GM23338 (cell line): ENCODE measurements around the gene HSDL2. TPM values are rescaled to one million over a fixed set of nuclear protein-coding genes. Genes with fewer than 3 reads are reported as not detected.

Experiments
- ATAC-seq: fragments of 200-7000 bp; cut with Tn5 transposase; 3 replicates; pipeline ENCODE4 v1.9.1; 2020
- DNase-seq: peaks from one replicate; pipeline ENCODE4 v3.0.0-alpha.2; 2015; ENCODE audit warnings: low spot score
- H2AFZ ChIP-seq: fragments of 200-600 bp; sonication (generic); 2 replicates; pipeline ENCODE4 v1.8.0; 2016; ENCODE audit warnings: antibody characterized with exemption, mild to moderate bottlenecking, moderate library complexity
- H3F3A ChIP-seq: fragments of 200-600 bp; sonication (generic); replicated peaks from 2 replicates; pipeline ENCODE4 v1.8.0; 2017; ENCODE audit warnings: antibody characterized with exemption, mixed run types, low read depth
- H3K27ac ChIP-seq: fragments of 200-600 bp; sonication (generic); 2 replicates; pipeline ENCODE4 v1.6.1; 2016; ENCODE audit warnings: low read depth
- H3K27me3 ChIP-seq: fragments of 200-600 bp; sonication (generic); 2 replicates; pipeline ENCODE4 v1.8.0; 2016; ENCODE audit warnings: mild to moderate bottlenecking, mixed run types, moderate library complexity; ENCODE audit not compliant: insufficient read depth
- H3K36me3 ChIP-seq: fragments of 200-600 bp; sonication (generic); 2 replicates; pipeline ENCODE4 v1.8.0; 2016; ENCODE audit warnings: mild to moderate bottlenecking; ENCODE audit not compliant: insufficient read depth
- H3K4me1 ChIP-seq: fragments of 200-600 bp; sonication (generic); 2 replicates; pipeline ENCODE4 v1.8.0; 2016; ENCODE audit warnings: mild to moderate bottlenecking, moderate library complexity; ENCODE audit not compliant: insufficient read depth
- H3K4me2 ChIP-seq: fragments of 200-600 bp; sonication (generic); 2 replicates; pipeline ENCODE4 v1.7.1; 2017; ENCODE audit warnings: mixed run types
- H3K4me3 ChIP-seq: fragments of 200-600 bp; sonication (generic); 2 replicates; pipeline ENCODE4 v1.6.1; 2016; ENCODE audit warnings: mixed run types
- H3K79me2 ChIP-seq: fragments of 200-600 bp; sonication (generic); replicated peaks from 2 replicates; pipeline ENCODE4 v1.8.0; 2017; ENCODE audit warnings: mild to moderate bottlenecking; ENCODE audit not compliant: insufficient read depth
- H3K9me2 ChIP-seq: fragments of 200-600 bp; sonication (generic); 2 replicates; pipeline ENCODE4 v1.8.0; 2017; ENCODE audit not compliant: insufficient read depth
- H4K20me1 ChIP-seq: fragments of 200-600 bp; sonication (generic); replicated peaks from 2 replicates; pipeline ENCODE4 v1.8.0; 2017; ENCODE audit warnings: mild to moderate bottlenecking; ENCODE audit not compliant: insufficient read depth
- H3K27ac Mint-ChIP-seq: 2 replicates; pipeline ENCODE4 v1.8.0; 2020; ENCODE audit warnings: inconsistent platforms, mild to moderate bottlenecking, moderate library complexity, mixed read lengths
- H3K27me3 Mint-ChIP-seq: 3 replicates; pipeline ENCODE4 v1.8.0; 2022; ENCODE audit warnings: low read depth, mild to moderate bottlenecking, moderate library complexity, mixed read lengths, inconsistent platforms; ENCODE audit not compliant: insufficient read depth, poor library complexity
- H3K36me3 Mint-ChIP-seq: 3 replicates; pipeline ENCODE4 v1.8.0; 2021; ENCODE audit warnings: low read depth, mild to moderate bottlenecking, inconsistent platforms, moderate library complexity, mixed read lengths
- H3K4me1 Mint-ChIP-seq: 3 replicates; pipeline ENCODE4 v1.8.0; 2020; ENCODE audit warnings: mild to moderate bottlenecking, inconsistent platforms, mixed read lengths
- H3K4me3 Mint-ChIP-seq: 3 replicates; pipeline ENCODE4 v1.8.0; 2021; ENCODE audit warnings: moderate library complexity, mild to moderate bottlenecking, inconsistent platforms, mixed read lengths
- H3K9me3 Mint-ChIP-seq: 3 replicates; pipeline ENCODE4 v1.8.0; 2020; ENCODE audit warnings: moderate library complexity, mild to moderate bottlenecking, inconsistent platforms, mixed read lengths
- CREB1 ChIP-seq: fragments of 250-450 bp; sonication (Bioruptor Pico); IDR thresholded peaks from 2 replicates; pipeline ENCODE4 v1.5.0; 2020; ENCODE audit warnings: low read depth, mild to moderate bottlenecking, moderate library complexity
- EZH2 ChIP-seq: fragments of 200-600 bp; sonication (generic); IDR thresholded peaks from one replicate; pipeline ENCODE4 v1.8.0; 2017; ENCODE audit warnings: antibody characterized with exemption, mild to moderate bottlenecking, low read depth; ENCODE audit not compliant: unreplicated experiment
- EZH2phosphoT487 ChIP-seq: fragments of 200-600 bp; sonication (generic); IDR thresholded peaks from one replicate; pipeline ENCODE4 v1.8.1; 2018; ENCODE audit warnings: antibody characterized with exemption; ENCODE audit not compliant: unreplicated experiment
- JUNB ChIP-seq: IDR thresholded peaks from one replicate; pipeline ENCODE4 v1.6.1; 2016; ENCODE audit warnings: antibody characterized with exemption; ENCODE audit not compliant: unreplicated experiment
- NANOG ChIP-seq: IDR thresholded peaks from 2 replicates; pipeline ENCODE4 v1.6.1; 2016; ENCODE audit warnings: antibody characterized with exemption, borderline replicate concordance
- POLR2AphosphoS5 ChIP-seq: IDR thresholded peaks from 2 replicates; pipeline ENCODE4 v1.6.1; 2016; ENCODE audit warnings: antibody characterized with exemption, low read depth
- STAT1 ChIP-seq: IDR thresholded peaks from one replicate; pipeline ENCODE4 v1.6.1; 2016; ENCODE audit warnings: antibody characterized with exemption; ENCODE audit not compliant: unreplicated experiment
- ZNF114 ChIP-seq: fragments of 250-450 bp; sonication (Bioruptor Pico); IDR thresholded peaks from 2 replicates; pipeline ENCODE4 v1.5.0; 2020; ENCODE audit warnings: mild to moderate bottlenecking, moderate library complexity
- ZNF331 ChIP-seq: fragments of 250-450 bp; sonication (Bioruptor Pico); IDR thresholded peaks from 2 replicates; pipeline ENCODE4 v1.5.0; 2020; ENCODE audit warnings: low read depth, mild to moderate bottlenecking, moderate library complexity
- polyA plus RNA-seq: library from polyadenylated mRNA; unstranded; fragments of >200 nt; fragmentation: Nextera tagmentation; extraction: Ambion mirVana; gene quantifications from 2 replicates; pipeline ENCODE4 v1.2.1, GENCODE V29; 2016
- total RNA-seq: library from RNA; depleted of rRNA; stranded (reverse); fragments of >200 nt; shearing (Covaris generic); gene quantifications from 2 replicates; pipeline ENCODE4 v1.2.3, GENCODE V29; 2014
- TF ChIP-seq, protein P1 (sequence below): IDR thresholded peaks from 2 replicates; pipeline ENCODE4 v1.6.1; 2016; ENCODE audit warnings: antibody characterized with exemption
- TF ChIP-seq, protein P2 (sequence below), 2 experiments: fragments of 200-600 bp in 1 of 2; sonication (generic) in 1 of 2; conservative IDR thresholded peaks; 2 replicates each; pipeline versions ENCODE4 v1.5.1 to v1.6.1; 2016 to 2017; ENCODE audit warnings: antibody characterized with exemption in 2 of 2, low read depth in 2 of 2, mild to moderate bottlenecking in 2 of 2, moderate library complexity in 1 of 2
- TF ChIP-seq, protein P3 (sequence below): IDR thresholded peaks from one replicate; pipeline ENCODE4 v1.6.1; 2018; ENCODE audit warnings: antibody characterized with exemption; ENCODE audit not compliant: unreplicated experiment
- TF ChIP-seq, protein P4 (sequence below): fragments of 250-450 bp; sonication (Bioruptor Pico); IDR thresholded peaks from 2 replicates; pipeline ENCODE4 v1.5.0; 2020; ENCODE audit warnings: mild to moderate bottlenecking, moderate library complexity

Gene HSDL2
- total and polyA plus RNA-seq, 2 experiments from 2014 or later: 11.4 to 15.3 TPM

DNA sequence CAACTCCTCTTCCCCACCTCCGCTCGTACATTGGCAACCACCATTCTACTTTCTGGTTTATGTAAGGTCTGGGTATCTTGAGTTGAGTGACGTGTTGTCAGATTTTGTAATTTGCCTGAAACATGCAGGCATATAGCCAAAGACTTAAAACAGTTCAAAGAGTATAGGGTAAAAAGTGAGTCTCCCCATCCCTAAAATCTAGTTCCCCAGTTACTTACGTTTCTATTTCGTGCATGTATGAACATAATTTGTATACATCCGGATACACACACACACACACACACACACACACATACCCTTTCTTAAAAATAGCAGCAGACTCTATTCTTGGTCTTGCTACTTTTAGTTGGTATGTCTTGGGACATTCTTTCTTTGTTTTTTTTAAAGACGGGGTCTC lies 915 bp downstream of the HSDL2 start:
- H3K27me3 ChIP-seq: no peaks in the 10 kb centered on the region
- H2AFZ ChIP-seq: no peak overlapping the region

More for the DNA sequence above, 915 bp downstream of the HSDL2 start:
- TF ChIP-seq CREB1 (CRISPR knock-in tag) (no peak), ZNF114 (CRISPR knock-in tag) (no peak), JUNB (no peak), STAT1 (no peak), NANOG (no peak), EZH2phosphoT487 (no peak), EZH2 (no peak), POLR2AphosphoS5 (no peak), ZNF331 (no peak)
- TF ChIP-seq, protein P1, sequence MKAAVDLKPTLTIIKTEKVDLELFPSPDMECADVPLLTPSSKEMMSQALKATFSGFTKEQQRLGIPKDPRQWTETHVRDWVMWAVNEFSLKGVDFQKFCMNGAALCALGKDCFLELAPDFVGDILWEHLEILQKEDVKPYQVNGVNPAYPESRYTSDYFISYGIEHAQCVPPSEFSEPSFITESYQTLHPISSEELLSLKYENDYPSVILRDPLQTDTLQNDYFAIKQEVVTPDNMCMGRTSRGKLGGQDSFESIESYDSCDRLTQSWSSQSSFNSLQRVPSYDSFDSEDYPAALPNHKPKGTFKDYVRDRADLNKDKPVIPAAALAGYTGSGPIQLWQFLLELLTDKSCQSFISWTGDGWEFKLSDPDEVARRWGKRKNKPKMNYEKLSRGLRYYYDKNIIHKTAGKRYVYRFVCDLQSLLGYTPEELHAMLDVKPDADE: no peak
- TF ChIP-seq, protein P2, sequence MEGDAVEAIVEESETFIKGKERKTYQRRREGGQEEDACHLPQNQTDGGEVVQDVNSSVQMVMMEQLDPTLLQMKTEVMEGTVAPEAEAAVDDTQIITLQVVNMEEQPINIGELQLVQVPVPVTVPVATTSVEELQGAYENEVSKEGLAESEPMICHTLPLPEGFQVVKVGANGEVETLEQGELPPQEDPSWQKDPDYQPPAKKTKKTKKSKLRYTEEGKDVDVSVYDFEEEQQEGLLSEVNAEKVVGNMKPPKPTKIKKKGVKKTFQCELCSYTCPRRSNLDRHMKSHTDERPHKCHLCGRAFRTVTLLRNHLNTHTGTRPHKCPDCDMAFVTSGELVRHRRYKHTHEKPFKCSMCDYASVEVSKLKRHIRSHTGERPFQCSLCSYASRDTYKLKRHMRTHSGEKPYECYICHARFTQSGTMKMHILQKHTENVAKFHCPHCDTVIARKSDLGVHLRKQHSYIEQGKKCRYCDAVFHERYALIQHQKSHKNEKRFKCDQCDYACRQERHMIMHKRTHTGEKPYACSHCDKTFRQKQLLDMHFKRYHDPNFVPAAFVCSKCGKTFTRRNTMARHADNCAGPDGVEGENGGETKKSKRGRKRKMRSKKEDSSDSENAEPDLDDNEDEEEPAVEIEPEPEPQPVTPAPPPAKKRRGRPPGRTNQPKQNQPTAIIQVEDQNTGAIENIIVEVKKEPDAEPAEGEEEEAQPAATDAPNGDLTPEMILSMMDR (conservative IDR thresholded peaks at IDR 0.05; ENCODE audit: low read depth in 2 of 2): no peak
- TF ChIP-seq, protein P3, sequence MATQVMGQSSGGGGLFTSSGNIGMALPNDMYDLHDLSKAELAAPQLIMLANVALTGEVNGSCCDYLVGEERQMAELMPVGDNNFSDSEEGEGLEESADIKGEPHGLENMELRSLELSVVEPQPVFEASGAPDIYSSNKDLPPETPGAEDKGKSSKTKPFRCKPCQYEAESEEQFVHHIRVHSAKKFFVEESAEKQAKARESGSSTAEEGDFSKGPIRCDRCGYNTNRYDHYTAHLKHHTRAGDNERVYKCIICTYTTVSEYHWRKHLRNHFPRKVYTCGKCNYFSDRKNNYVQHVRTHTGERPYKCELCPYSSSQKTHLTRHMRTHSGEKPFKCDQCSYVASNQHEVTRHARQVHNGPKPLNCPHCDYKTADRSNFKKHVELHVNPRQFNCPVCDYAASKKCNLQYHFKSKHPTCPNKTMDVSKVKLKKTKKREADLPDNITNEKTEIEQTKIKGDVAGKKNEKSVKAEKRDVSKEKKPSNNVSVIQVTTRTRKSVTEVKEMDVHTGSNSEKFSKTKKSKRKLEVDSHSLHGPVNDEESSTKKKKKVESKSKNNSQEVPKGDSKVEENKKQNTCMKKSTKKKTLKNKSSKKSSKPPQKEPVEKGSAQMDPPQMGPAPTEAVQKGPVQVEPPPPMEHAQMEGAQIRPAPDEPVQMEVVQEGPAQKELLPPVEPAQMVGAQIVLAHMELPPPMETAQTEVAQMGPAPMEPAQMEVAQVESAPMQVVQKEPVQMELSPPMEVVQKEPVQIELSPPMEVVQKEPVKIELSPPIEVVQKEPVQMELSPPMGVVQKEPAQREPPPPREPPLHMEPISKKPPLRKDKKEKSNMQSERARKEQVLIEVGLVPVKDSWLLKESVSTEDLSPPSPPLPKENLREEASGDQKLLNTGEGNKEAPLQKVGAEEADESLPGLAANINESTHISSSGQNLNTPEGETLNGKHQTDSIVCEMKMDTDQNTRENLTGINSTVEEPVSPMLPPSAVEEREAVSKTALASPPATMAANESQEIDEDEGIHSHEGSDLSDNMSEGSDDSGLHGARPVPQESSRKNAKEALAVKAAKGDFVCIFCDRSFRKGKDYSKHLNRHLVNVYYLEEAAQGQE: no peak
- TF ChIP-seq, protein P4, sequence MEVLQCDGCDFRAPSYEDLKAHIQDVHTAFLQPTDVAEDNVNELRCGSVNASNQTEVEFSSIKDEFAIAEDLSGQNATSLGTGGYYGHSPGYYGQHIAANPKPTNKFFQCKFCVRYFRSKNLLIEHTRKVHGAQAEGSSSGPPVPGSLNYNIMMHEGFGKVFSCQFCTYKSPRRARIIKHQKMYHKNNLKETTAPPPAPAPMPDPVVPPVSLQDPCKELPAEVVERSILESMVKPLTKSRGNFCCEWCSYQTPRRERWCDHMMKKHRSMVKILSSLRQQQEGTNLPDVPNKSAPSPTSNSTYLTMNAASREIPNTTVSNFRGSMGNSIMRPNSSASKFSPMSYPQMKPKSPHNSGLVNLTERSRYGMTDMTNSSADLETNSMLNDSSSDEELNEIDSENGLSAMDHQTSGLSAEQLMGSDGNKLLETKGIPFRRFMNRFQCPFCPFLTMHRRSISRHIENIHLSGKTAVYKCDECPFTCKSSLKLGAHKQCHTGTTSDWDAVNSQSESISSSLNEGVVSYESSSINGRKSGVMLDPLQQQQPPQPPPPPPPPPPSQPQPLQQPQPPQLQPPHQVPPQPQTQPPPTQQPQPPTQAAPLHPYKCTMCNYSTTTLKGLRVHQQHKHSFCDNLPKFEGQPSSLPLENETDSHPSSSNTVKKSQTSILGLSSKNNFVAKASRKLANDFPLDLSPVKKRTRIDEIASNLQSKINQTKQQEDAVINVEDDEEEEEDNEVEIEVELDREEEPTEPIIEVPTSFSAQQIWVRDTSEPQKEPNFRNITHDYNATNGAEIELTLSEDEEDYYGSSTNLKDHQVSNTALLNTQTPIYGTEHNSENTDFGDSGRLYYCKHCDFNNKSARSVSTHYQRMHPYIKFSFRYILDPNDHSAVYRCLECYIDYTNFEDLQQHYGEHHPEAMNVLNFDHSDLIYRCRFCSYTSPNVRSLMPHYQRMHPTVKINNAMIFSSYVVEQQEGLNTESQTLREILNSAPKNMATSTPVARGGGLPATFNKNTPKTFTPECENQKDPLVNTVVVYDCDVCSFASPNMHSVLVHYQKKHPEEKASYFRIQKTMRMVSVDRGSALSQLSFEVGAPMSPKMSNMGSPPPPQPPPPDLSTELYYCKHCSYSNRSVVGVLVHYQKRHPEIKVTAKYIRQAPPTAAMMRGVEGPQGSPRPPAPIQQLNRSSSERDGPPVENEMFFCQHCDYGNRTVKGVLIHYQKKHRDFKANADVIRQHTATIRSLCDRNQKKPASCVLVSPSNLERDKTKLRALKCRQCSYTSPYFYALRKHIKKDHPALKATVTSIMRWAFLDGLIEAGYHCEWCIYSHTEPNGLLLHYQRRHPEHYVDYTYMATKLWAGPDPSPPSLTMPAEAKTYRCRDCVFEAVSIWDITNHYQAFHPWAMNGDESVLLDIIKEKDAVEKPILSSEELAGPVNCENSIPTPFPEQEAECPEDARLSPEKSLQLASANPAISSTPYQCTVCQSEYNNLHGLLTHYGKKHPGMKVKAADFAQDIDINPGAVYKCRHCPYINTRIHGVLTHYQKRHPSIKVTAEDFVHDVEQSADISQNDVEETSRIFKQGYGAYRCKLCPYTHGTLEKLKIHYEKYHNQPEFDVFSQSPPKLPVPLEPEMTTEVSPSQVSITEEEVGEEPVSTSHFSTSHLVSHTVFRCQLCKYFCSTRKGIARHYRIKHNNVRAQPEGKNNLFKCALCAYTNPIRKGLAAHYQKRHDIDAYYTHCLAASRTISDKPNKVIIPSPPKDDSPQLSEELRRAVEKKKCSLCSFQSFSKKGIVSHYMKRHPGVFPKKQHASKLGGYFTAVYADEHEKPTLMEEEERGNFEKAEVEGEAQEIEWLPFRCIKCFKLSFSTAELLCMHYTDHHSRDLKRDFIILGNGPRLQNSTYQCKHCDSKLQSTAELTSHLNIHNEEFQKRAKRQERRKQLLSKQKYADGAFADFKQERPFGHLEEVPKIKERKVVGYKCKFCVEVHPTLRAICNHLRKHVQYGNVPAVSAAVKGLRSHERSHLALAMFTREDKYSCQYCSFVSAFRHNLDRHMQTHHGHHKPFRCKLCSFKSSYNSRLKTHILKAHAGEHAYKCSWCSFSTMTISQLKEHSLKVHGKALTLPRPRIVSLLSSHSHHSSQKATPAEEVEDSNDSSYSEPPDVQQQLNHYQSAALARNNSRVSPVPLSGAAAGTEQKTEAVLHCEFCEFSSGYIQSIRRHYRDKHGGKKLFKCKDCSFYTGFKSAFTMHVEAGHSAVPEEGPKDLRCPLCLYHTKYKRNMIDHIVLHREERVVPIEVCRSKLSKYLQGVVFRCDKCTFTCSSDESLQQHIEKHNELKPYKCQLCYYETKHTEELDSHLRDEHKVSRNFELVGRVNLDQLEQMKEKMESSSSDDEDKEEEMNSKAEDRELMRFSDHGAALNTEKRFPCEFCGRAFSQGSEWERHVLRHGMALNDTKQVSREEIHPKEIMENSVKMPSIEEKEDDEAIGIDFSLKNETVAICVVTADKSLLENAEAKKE (CRISPR knock-in tag): no peak
- H3K4me3 Mint-ChIP-seq: peak overlapping the region; percentile 93
- DNase-seq: no peak
- Histone ChIP-seq H4K20me1 (peaks cover 3% of the 10 kb centered on the region; the same call in 1 of the 2 replicates), H3K79me2 (peaks cover 23% of the 10 kb centered on the region), H3K4me1 (peaks cover 10% of the 10 kb centered on the region), H3K27ac (no peak overlapping the region), H3K4me2 (peak overlapping the region; percentile 84), H3K4me3 (peak overlapping the region; percentile 89), H3K36me3 (no peaks in the 10 kb centered on the region), H3F3A (peaks cover 10% of the 10 kb centered on the region), H3K9me2 (no peaks in the 10 kb centered on the region)
- H3K27me3 Mint-ChIP-seq: peaks cover 10% of the 10 kb centered on the region
- H3K27ac Mint-ChIP-seq: no peak overlapping the region; the same call in 1 of the 2 replicates
- peaks cover 22% of the 10 kb centered on the region for H3K4me1 Mint-ChIP-seq
- ATAC-seq: no peak
- H3K9me3 Mint-ChIP-seq: no peaks in the 10 kb centered on the region
- no peaks in the 10 kb centered on the region for H3K36me3 Mint-ChIP-seq
